Panc1 (cell line): ENCODE results near the gene KRTAP13-2. TPM values are rescaled to one million over a fixed set of nuclear protein-coding genes. Genes with fewer than 3 reads are reported as not detected.

Source experiments
- ATAC-seq: fragments of 200-7000 bp; cut with Tn5 transposase; 2 replicates; pipeline ENCODE4 v1.9.1; 2020; ENCODE audit warnings: mild to moderate bottlenecking, moderate library complexity
- BruUV-seq: library from RNA; stranded (reverse); fragments of 400-500 nt; replicated peaks from 2 replicates; lab custom pipeline; 2021; lab: Mats Ljungman, UMichigan
- CTCF ChIA-PET: fragments of 300-600 bp; sonication (Branson Sonifier 250); formaldehyde crosslinking; loops from one replicate; lab custom pipeline; 2022; ENCODE audit warnings: antibody characterized with exemption; lab: Charles Lee
- POLR2A ChIA-PET: fragments of 300-600 bp; sonication (Branson Sonifier 250); formaldehyde crosslinking; loops from one replicate; lab custom pipeline; 2022; ENCODE audit warnings: antibody characterized with exemption; lab: Charles Lee
- DNase-seq: peaks from one replicate; pipeline ENCODE4 v3.0.0-alpha.2; 2010; ENCODE audit warnings: low read depth, low spot score
- H3K27ac ChIP-seq: 2 replicates; pipeline ENCODE4 v1.5.1; 2011; ENCODE audit warnings: mild to moderate bottlenecking, low read length, inconsistent platforms
- H3K27me3 ChIP-seq: fragments of 200-500 bp; sonication (Bioruptor generic); 2 replicates; pipeline ENCODE4 v1.6.0; 2014; ENCODE audit warnings: low read length, inconsistent platforms; ENCODE audit not compliant: control insufficient read depth, insufficient read depth
- H3K36me3 ChIP-seq: fragments of 200-500 bp; sonication (Bioruptor generic); 2 replicates; pipeline ENCODE4 v1.5.1; 2014; ENCODE audit warnings: inconsistent platforms, mild to moderate bottlenecking, low read length, moderate library complexity; ENCODE audit not compliant: control insufficient read depth, insufficient read depth
- H3K4me1 ChIP-seq: 2 replicates; pipeline ENCODE4 v1.5.1; 2011; ENCODE audit warnings: inconsistent platforms, mild to moderate bottlenecking, low read length, moderate library complexity; ENCODE audit not compliant: control insufficient read depth, insufficient read depth
- H3K4me3 ChIP-seq, 2 experiments: 2 replicates each; pipeline ENCODE4 v1.5.1; 2011 to 2012; ENCODE audit warnings: low read depth in 2 of 2, low read length in 2 of 2, mild to moderate bottlenecking in 2 of 2, inconsistent platforms in 1 of 2, moderate library complexity in 1 of 2
- H3K9me3 ChIP-seq: fragments of 200-500 bp; sonication (Bioruptor generic); 2 replicates; pipeline ENCODE4 v1.5.1; 2014; ENCODE audit warnings: low read depth, mild to moderate bottlenecking, inconsistent platforms, low read length, moderate library complexity; ENCODE audit not compliant: control insufficient read depth, insufficient read depth
- POLR2AphosphoS5 ChIP-seq: IDR thresholded peaks from 2 replicates; pipeline ENCODE4 v1.6.1; 2012; ENCODE audit warnings: mild to moderate bottlenecking, low read depth, low read length, moderate library complexity
- SIN3A ChIP-seq: IDR thresholded peaks from 2 replicates; pipeline ENCODE4 v1.6.1; 2012; ENCODE audit warnings: low read depth, mild to moderate bottlenecking, low read length, moderate library complexity, borderline replicate concordance; ENCODE audit not compliant: insufficient read depth
- TCF7L2 ChIP-seq: IDR thresholded peaks from 2 replicates; pipeline ENCODE4 v1.6.1; 2011; ENCODE audit warnings: mild to moderate bottlenecking, low read depth, low read length, inconsistent platforms
- in situ Hi-C: cut with HindIII; loops from 2 replicates; pipeline ENCODE4 v1.10.0; 2016; ENCODE audit warnings: low sequenced_read_pairs, low pct_unique_long_range_greater_than_20kb
- intact Hi-C: fragments of 100-400 bp; cut with micrococcal nuclease; formaldehyde crosslinking; loops from one replicate; pipeline ENCODE4 v1.10.0; 2022; ENCODE audit not compliant: unreplicated experiment
- total RNA-seq: library from RNA; stranded (reverse); gene quantifications from one replicate; pipeline ENCODE4 v1.2.1, GENCODE V29; 2021; ENCODE audit not compliant: unreplicated experiment
- TF ChIP-seq, protein P1 (sequence below), 2 experiments: IDR thresholded peaks; 2 replicates each; pipeline ENCODE4 v1.6.1; 2011 to 2012; ENCODE audit warnings: low read depth in 2 of 2, control low read depth in 1 of 2, low read length in 1 of 2, mild to moderate bottlenecking in 1 of 2, moderate library complexity in 1 of 2; ENCODE audit not compliant: insufficient read depth in 1 of 2
- TF ChIP-seq, protein P2 (sequence below): fragments of 450-650 bp; IDR thresholded peaks from 2 replicates; pipeline ENCODE4 v1.5.1; 2017; ENCODE audit warnings: mild to moderate bottlenecking

KRTAP13-2 gene
- total RNA-seq, 1 experiment from 2014 or later, result not detected

DNA sequence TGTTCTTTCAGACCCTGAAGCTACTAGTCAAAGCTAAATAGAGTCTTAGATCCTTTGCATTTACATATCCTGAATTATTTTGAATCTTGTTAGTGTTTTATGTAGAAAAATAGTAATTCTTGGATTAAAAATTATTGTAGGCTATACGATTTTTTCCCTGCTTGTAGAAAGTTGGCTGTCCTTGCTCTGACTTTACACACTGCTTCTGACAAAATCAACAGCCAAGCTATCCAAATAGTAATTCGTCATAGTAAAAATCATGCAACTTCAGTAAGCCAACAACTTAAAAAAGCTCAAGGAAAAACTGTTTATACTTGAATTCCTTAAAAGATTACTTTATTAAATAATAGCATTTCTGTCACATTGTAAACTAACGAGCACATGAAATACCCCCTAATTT, 16.2 kb downstream of the KRTAP13-2 start:
- H3K27me3 ChIP-seq, result no peaks in the 10 kb centered on the region
- no peak for ATAC-seq
- ChIA-PET POLR2A (no interaction called here), CTCF (no interaction called here)
- no peaks in the 10 kb centered on the region for H3K9me3 ChIP-seq
- no peak overlapping the region for H3K27ac ChIP-seq
- no TSS peak for BruUV-seq
- in situ Hi-C loops (no loop called here), intact Hi-C loops (no loop called here)
- DNase-seq, result no peak
- no peak overlapping the region for H3K4me3 ChIP-seq
- no peaks in the 10 kb centered on the region for H3K36me3 ChIP-seq
- no peaks in the 10 kb centered on the region for H3K4me1 ChIP-seq
- no peak for TF ChIP-seq TCF7L2
- TF ChIP-seq, protein P1, sequence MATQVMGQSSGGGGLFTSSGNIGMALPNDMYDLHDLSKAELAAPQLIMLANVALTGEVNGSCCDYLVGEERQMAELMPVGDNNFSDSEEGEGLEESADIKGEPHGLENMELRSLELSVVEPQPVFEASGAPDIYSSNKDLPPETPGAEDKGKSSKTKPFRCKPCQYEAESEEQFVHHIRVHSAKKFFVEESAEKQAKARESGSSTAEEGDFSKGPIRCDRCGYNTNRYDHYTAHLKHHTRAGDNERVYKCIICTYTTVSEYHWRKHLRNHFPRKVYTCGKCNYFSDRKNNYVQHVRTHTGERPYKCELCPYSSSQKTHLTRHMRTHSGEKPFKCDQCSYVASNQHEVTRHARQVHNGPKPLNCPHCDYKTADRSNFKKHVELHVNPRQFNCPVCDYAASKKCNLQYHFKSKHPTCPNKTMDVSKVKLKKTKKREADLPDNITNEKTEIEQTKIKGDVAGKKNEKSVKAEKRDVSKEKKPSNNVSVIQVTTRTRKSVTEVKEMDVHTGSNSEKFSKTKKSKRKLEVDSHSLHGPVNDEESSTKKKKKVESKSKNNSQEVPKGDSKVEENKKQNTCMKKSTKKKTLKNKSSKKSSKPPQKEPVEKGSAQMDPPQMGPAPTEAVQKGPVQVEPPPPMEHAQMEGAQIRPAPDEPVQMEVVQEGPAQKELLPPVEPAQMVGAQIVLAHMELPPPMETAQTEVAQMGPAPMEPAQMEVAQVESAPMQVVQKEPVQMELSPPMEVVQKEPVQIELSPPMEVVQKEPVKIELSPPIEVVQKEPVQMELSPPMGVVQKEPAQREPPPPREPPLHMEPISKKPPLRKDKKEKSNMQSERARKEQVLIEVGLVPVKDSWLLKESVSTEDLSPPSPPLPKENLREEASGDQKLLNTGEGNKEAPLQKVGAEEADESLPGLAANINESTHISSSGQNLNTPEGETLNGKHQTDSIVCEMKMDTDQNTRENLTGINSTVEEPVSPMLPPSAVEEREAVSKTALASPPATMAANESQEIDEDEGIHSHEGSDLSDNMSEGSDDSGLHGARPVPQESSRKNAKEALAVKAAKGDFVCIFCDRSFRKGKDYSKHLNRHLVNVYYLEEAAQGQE (IDR thresholded peaks at IDR 0.05; ENCODE audit: insufficient read depth in 1 of 2, low read depth in 2 of 2, low read length in 1 of 2), result no peak
- TF ChIP-seq POLR2AphosphoS5, result no peak
- no peak for TF ChIP-seq SIN3A
- TF ChIP-seq, protein P2, sequence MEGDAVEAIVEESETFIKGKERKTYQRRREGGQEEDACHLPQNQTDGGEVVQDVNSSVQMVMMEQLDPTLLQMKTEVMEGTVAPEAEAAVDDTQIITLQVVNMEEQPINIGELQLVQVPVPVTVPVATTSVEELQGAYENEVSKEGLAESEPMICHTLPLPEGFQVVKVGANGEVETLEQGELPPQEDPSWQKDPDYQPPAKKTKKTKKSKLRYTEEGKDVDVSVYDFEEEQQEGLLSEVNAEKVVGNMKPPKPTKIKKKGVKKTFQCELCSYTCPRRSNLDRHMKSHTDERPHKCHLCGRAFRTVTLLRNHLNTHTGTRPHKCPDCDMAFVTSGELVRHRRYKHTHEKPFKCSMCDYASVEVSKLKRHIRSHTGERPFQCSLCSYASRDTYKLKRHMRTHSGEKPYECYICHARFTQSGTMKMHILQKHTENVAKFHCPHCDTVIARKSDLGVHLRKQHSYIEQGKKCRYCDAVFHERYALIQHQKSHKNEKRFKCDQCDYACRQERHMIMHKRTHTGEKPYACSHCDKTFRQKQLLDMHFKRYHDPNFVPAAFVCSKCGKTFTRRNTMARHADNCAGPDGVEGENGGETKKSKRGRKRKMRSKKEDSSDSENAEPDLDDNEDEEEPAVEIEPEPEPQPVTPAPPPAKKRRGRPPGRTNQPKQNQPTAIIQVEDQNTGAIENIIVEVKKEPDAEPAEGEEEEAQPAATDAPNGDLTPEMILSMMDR, result no peak

DNA sequence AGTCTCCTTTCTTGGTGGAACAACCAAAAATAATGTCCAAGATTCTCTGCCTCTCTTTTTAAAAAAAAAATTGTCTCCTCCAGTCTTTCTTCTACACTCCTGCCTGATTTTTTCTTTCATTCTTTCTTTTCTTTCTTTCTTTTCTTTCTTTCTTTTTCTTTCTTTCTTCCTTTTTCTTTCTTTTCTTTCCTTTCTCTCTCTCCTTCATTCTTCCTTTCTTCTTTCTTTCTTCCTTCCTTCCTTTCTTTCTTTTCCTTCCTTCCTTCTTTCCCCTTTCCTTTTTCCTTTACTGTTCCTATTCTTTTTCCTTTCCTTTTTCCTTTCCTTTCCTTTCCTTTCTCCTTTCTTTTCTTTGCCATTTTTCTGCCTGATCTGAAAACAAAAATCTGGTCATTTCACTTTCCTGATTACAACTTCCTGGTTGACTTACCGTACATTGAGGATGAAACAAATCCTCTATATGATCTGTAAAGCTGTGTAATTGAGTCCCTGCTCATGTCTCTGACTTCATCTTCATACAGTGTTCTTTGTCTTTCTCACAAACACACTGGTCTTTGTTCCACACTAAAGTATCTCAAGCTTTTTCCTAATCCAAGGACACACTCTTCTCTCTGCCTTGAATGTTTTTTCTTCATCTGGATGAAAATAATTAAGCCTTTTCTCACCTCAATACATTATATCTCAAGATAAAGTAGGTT, 17.6 kb downstream of the KRTAP13-2 start:
- Histone ChIP-seq H3K36me3 (no peaks in the 10 kb centered on the region), H3K4me3 (no peak overlapping the region), H3K9me3 (no peaks in the 10 kb centered on the region), H3K27ac (no peak overlapping the region), H3K4me1 (no peaks in the 10 kb centered on the region), H3K27me3 (no peaks in the 10 kb centered on the region)
- no TSS peak for BruUV-seq
- TF ChIP-seq POLR2AphosphoS5 (no peak), SIN3A (no peak), TCF7L2 (no peak)
- TF ChIP-seq, protein P2, result no peak
- TF ChIP-seq, protein P1 (IDR thresholded peaks at IDR 0.05; ENCODE audit: insufficient read depth in 1 of 2, low read depth in 2 of 2, low read length in 1 of 2), result no peak
- no peak for ATAC-seq
- no peak for DNase-seq
- intact Hi-C loops, result no loop called here
- in situ Hi-C loops, result no loop called here
- CTCF ChIA-PET, result no interaction called here
- POLR2A ChIA-PET, result no interaction called here
